Effector CD8-positive, alpha-beta T cell (primary cell): ENCODE measurements around the gene TGIF1.
"Not testable (repeated sequence)": the region's sequence is repeated elsewhere in the genome, so short reads cannot be mapped to it uniquely, and the experiment has no call there.

Source experiments
- DNase-seq: peaks from one replicate; lab custom pipeline; 2025; lab: John Stamatoyannopoulos, UW
- total RNA-seq, 4 experiments: gene quantifications; one replicate each; lab custom pipeline; 2026; lab: John Stamatoyannopoulos, UW

Gene TGIF1
- total RNA-seq: 61.2 to 169 (median 119) reads per million in 4 experiments

GRCh38 chr18:3450012-3450798, at the start of gene TGIF1:
Gene TGIF1, plus strand, starts transcription at chr18:3450172. Its CDS starts 318 bp downstream, at chr18:3450490.
- DNase-seq: peak; percentile 52

GRCh38 chr18:3400567-3401296, 49.2 kb upstream of the TGIF1 start:
- DNase-seq: no peak

- DNase-seq: no peak
Measured at GRCh38 chr18:3401669-3402620, 48.0 kb upstream of the TGIF1 start.

- DNase-seq: no peak
Measured at GRCh38 chr18:3402982-3403451, 47.0 kb upstream of the TGIF1 start.

- DNase-seq: no peak
Measured at GRCh38 chr18:3405713-3406112, 44.3 kb upstream of the TGIF1 start.

GRCh38 chr18:3408107-3408506, 41.9 kb upstream of the TGIF1 start:
- DNase-seq: no peak

GRCh38 chr18:3409811-3410210, 40.2 kb upstream of the TGIF1 start:
- no peak for DNase-seq

- no peak for DNase-seq
Measured at GRCh38 chr18:3410273-3410672, 39.7 kb upstream of the TGIF1 start.

GRCh38 chr18:3410876-3411275, 39.1 kb upstream of the TGIF1 start:
- DNase-seq: not testable (repeated sequence)

- DNase-seq: no peak
Measured at GRCh38 chr18:3411327-3411726, 38.6 kb upstream of the TGIF1 start.

GRCh38 chr18:3411854-3412268, 38.1 kb upstream of the TGIF1 start:
- no peak for DNase-seq

- DNase-seq: not testable (repeated sequence)
Measured at GRCh38 chr18:3412528-3412927, 37.4 kb upstream of the TGIF1 start.

GRCh38 chr18:3415110-3415509, 34.9 kb upstream of the TGIF1 start:
- no peak for DNase-seq

- DNase-seq: no peak
Measured at GRCh38 chr18:3418083-3418482, 31.9 kb upstream of the TGIF1 start.

- DNase-seq: no peak
Measured at GRCh38 chr18:3420919-3421279, 29.1 kb upstream of the TGIF1 start.

GRCh38 chr18:3422905-3423304, 27.1 kb upstream of the TGIF1 start:
- DNase-seq: no peak

- DNase-seq: no peak
Measured at GRCh38 chr18:3424280-3424890, 25.6 kb upstream of the TGIF1 start.

- no peak for DNase-seq
Measured at GRCh38 chr18:3425030-3425429, 24.9 kb upstream of the TGIF1 start.

GRCh38 chr18:3425446-3425845, 24.5 kb upstream of the TGIF1 start:
- no peak for DNase-seq

GRCh38 chr18:3426074-3426473, 23.9 kb upstream of the TGIF1 start:
- DNase-seq: no peak

- DNase-seq: no peak
Measured at GRCh38 chr18:3427944-3428343, 22.0 kb upstream of the TGIF1 start.

- DNase-seq: no peak
Measured at GRCh38 chr18:3429121-3429520, 20.9 kb upstream of the TGIF1 start.
